SK-N-SH treated with all-trans-retinoic acid at 6 μM for 48 hours (cell line): ENCODE data around the gene C3orf85.

Experiments used
- ARNTL ChIP-seq: fragments of 450-650 bp; formaldehyde crosslinking; IDR thresholded peaks from 2 replicates; pipeline ENCODE4 v1.5.0; 2020; ENCODE audit warnings: low read depth, mild to moderate bottlenecking, moderate library complexity, borderline replicate concordance
- ESRRG ChIP-seq: fragments of 250-450 bp; sonication (Bioruptor Pico); IDR thresholded peaks from 2 replicates; pipeline ENCODE4 v1.6.1; 2021; ENCODE audit warnings: mild to moderate bottlenecking
- ISL1 ChIP-seq: fragments of 250-450 bp; sonication (Bioruptor Pico); IDR thresholded peaks from 2 replicates; pipeline ENCODE4 v2.1.2; 2022; ENCODE audit warnings: mild to moderate bottlenecking, moderate library complexity
- OSR1 ChIP-seq: fragments of 250-450 bp; sonication (Bioruptor Pico); IDR thresholded peaks from 2 replicates; pipeline ENCODE4 v1.8.0; 2022; ENCODE audit warnings: moderate library complexity, mild to moderate bottlenecking, inconsistent platforms
- PPARA ChIP-seq: fragments of 250-450 bp; sonication (Bioruptor Pico); IDR thresholded peaks from 2 replicates; pipeline ENCODE4 v1.5.0; 2020; ENCODE audit warnings: mild to moderate bottlenecking, borderline replicate concordance
- RARB ChIP-seq: fragments of 250-450 bp; sonication (Bioruptor Pico); IDR thresholded peaks from 2 replicates; pipeline ENCODE4 v1.8.0; 2021; ENCODE audit warnings: mild to moderate bottlenecking, moderate library complexity
- SNAI2 ChIP-seq: fragments of 250-450 bp; sonication (Bioruptor Pico); IDR thresholded peaks from 2 replicates; pipeline ENCODE4 v1.5.0; 2020; ENCODE audit warnings: mild to moderate bottlenecking, moderate library complexity
- TCF4 ChIP-seq: fragments of 250-450 bp; sonication (Bioruptor Pico); IDR thresholded peaks from 2 replicates; pipeline ENCODE4 v1.8.0; 2021; ENCODE audit warnings: mild to moderate bottlenecking, moderate library complexity, borderline replicate concordance
- ZC3H10 ChIP-seq: fragments of 250-450 bp; sonication (Bioruptor Pico); IDR thresholded peaks from 2 replicates; pipeline ENCODE4 v1.5.1; 2021; ENCODE audit warnings: mild to moderate bottlenecking, moderate library complexity
- ZFP3 ChIP-seq: fragments of 250-450 bp; sonication (Bioruptor Pico); IDR thresholded peaks from 2 replicates; pipeline ENCODE4 v1.5.0; 2020; ENCODE audit warnings: mild to moderate bottlenecking, moderate library complexity
- ZFP30 ChIP-seq: fragments of 450-650 bp; formaldehyde crosslinking; IDR thresholded peaks from 2 replicates; pipeline ENCODE4 v1.5.0; 2022; ENCODE audit warnings: mild to moderate bottlenecking, moderate library complexity
- TF ChIP-seq, protein P1 (sequence below): fragments of 250-450 bp; sonication (Bioruptor Pico); IDR thresholded peaks from 2 replicates; pipeline ENCODE4 v1.8.0; 2020; ENCODE audit warnings: mild to moderate bottlenecking, moderate library complexity, borderline replicate concordance

DNA sequence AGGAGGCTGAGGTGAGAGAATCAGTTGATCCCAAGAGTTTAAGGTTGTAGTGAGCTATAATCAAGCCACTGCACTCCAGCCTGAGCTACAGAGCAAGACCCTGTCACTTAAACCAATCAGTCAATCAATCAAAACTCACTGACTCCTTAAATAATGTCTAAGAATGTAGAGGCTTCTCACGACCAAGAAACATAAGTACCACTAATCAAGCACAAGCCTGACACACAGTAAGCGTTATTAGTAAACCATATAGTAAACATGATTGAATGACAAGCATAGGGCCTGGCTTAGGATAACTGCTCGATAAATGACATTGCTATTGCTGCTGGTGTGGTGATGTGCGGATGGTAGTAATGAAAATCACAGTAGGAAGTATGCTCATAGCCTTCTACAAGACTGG, 29.4 kb downstream of the C3orf85 start:
- TF ChIP-seq PPARA (CRISPR knock-in tag) (no peak), SNAI2 (CRISPR knock-in tag) (no peak), ESRRG (no peak), ISL1 (no peak), ZFP3 (CRISPR knock-in tag) (no peak), ARNTL (no peak), TCF4 (CRISPR knock-in tag) (no peak), OSR1 (CRISPR knock-in tag) (no peak), ZFP30 (CRISPR knock-in tag) (no peak), RARB (no peak), ZC3H10 (CRISPR knock-in tag) (no peak)
- TF ChIP-seq, protein P1, sequence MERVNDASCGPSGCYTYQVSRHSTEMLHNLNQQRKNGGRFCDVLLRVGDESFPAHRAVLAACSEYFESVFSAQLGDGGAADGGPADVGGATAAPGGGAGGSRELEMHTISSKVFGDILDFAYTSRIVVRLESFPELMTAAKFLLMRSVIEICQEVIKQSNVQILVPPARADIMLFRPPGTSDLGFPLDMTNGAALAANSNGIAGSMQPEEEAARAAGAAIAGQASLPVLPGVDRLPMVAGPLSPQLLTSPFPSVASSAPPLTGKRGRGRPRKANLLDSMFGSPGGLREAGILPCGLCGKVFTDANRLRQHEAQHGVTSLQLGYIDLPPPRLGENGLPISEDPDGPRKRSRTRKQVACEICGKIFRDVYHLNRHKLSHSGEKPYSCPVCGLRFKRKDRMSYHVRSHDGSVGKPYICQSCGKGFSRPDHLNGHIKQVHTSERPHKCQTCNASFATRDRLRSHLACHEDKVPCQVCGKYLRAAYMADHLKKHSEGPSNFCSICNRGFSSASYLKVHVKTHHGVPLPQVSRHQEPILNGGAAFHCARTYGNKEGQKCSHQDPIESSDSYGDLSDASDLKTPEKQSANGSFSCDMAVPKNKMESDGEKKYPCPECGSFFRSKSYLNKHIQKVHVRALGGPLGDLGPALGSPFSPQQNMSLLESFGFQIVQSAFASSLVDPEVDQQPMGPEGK (CRISPR knock-in tag): no peak
